ENCODE data around the gene TMEM150A.

Gene TMEM150A

DNA sequence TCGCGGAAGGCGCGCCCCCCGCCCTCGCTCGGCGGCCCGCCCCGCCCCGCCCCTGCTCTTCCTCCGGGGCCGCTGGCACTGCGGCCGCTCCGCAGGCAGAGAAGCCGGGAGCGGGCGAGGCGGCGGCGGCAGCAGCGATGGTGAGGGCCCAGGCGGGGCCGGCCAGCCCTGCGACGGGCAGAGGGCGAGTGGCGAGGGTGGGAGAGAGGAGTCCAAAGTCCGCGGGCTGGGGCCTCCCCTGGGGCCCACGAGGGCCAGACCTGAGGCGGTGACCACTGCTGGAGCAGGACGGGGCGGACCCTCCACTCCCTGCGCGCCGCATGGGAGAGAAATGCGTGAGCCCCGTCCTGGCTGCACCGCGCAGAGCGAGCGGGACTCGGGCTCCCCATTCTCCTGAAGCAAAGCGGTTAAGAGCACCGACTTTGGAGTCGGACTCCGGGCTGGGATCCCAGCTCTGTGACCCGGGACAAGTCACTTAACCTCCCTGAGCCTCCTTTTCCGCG, 18.1 kb downstream of the TMEM150A start, which contains the start of gene VAMP5:
Gene VAMP5, plus strand, starts transcription at position 78 of the 503 bp plus-strand sequence. Its CDS starts 60 bp downstream, at position 138.
- TF ChIP-seq, protein P1, sequence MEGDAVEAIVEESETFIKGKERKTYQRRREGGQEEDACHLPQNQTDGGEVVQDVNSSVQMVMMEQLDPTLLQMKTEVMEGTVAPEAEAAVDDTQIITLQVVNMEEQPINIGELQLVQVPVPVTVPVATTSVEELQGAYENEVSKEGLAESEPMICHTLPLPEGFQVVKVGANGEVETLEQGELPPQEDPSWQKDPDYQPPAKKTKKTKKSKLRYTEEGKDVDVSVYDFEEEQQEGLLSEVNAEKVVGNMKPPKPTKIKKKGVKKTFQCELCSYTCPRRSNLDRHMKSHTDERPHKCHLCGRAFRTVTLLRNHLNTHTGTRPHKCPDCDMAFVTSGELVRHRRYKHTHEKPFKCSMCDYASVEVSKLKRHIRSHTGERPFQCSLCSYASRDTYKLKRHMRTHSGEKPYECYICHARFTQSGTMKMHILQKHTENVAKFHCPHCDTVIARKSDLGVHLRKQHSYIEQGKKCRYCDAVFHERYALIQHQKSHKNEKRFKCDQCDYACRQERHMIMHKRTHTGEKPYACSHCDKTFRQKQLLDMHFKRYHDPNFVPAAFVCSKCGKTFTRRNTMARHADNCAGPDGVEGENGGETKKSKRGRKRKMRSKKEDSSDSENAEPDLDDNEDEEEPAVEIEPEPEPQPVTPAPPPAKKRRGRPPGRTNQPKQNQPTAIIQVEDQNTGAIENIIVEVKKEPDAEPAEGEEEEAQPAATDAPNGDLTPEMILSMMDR (IDR thresholded peaks at IDR 0.05; ENCODE audit: extremely low read depth, missing control alignments): no peak
- peak; percentile 88 for DNase-seq (ENCODE audit: low spot score)

DNA sequence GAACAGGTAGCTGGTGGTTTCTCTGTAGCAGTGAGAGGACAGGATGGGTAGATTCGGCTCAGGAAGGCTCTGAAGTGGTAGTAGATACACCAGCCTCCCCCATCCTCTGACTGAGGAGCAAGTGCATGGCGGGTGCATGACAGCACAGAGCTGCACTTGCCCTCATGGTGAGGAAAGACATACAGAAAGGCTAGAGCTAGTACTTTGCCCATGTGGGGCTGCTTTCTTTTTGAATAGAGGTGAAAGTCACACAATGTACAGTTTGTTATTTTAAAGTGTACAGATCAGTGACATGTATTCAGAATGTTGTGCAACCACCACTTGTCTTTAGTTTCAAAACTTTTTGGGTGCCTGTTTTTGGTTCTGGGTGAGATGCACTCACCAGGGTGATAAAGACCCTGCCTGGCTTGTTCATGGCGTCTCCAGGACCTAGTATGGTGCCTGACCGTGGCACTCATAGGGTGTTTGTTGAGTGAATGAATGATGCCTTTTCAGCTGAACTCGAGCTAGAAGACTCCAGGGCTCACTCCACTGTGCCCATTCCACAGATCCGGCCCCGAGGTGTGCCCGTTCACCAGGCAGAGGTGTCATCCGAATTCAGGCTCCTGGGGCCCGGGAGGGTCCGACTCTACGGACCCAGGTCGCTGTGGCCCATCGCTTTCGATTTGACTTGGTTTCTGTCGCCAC, 18.7 kb downstream of the TMEM150A start:
- no peak for DNase-seq (ENCODE audit: low spot score)
- TF ChIP-seq, protein P1 (IDR thresholded peaks at IDR 0.05; ENCODE audit: extremely low read depth, missing control alignments): no peak

DNA sequence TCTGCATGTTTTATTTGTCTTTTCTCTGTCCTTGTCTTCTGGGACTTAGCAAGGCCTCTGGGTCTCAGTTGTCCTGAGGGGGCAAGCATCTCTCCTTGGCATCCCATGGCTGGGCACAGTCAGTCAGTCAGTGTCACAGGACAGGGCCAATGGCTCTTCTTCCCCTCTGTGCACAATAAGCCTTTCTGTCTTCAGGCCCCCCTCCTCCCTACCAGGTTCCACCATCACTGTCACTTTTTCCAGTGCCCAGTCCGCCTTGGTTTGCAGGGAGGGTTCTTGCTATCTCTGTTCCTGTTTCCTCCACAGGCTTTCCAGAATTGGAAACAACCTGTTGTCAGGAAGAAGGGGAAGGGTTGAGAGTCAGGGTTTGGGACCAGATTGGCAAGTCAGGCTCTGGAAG, 20.0 kb downstream of the TMEM150A start:
- TF ChIP-seq, protein P1 (IDR thresholded peaks at IDR 0.05; ENCODE audit: extremely low read depth, missing control alignments): no peak
- no peak for DNase-seq (ENCODE audit: low spot score)

DNA sequence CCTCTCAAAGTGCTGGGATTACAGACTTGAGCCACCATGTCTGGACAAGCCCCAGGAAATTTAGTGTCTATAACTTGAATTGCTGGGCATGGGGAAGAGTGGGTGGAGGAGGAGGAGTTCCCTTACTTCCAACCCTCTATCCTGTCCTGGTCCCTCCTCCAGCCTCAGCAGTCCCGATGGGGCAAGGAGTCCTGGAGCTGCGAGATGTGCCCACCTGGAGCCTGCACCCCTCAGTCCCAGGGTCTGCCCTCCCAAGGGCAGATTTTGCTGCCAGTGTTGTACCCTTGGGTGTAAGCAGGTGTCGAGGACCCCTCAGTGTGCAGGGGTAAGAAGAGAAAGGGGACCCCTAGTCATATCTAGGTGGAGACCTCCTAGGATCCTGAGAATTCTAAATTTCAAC, 22.3 kb downstream of the TMEM150A start:
- no peak for DNase-seq (ENCODE audit: low spot score)
- TF ChIP-seq, protein P1 (IDR thresholded peaks at IDR 0.05; ENCODE audit: extremely low read depth, missing control alignments): no peak

DNA sequence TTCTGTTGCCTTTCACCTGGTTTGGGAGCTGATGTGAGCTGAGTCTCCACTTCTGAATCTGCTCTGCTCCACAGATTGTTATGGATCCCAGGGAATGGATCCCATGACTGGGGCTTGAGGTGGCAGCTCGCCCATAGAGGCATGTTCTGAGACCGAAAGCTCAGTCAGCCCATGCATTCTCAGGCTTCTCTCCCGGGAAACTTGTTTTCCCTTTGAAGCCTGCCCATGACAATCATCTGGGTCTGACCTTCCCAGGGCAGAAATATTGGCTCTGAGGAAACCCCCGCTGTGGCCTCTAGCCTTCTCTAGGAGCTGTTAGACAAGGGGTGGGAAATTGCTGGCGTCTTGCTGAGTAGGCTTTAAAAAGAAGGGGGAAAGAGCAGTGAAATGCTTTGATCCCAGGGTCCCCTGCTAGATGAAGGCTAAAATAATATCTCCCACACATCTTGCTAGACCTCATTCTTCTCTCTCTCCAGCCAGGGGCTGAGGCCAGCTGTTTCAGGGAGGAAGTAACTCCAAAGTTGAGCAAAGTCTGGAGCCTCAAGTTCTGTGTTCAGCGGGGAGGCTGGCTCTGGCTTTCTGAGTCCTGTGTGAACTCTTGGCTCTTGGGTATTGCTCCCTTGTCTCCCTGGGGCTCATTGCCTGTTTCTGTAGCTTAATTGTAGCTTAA, 23.1 kb downstream of the TMEM150A start:
- DNase-seq (ENCODE audit: low spot score): no peak
- TF ChIP-seq, protein P1 (IDR thresholded peaks at IDR 0.05; ENCODE audit: extremely low read depth, missing control alignments): no peak

DNA sequence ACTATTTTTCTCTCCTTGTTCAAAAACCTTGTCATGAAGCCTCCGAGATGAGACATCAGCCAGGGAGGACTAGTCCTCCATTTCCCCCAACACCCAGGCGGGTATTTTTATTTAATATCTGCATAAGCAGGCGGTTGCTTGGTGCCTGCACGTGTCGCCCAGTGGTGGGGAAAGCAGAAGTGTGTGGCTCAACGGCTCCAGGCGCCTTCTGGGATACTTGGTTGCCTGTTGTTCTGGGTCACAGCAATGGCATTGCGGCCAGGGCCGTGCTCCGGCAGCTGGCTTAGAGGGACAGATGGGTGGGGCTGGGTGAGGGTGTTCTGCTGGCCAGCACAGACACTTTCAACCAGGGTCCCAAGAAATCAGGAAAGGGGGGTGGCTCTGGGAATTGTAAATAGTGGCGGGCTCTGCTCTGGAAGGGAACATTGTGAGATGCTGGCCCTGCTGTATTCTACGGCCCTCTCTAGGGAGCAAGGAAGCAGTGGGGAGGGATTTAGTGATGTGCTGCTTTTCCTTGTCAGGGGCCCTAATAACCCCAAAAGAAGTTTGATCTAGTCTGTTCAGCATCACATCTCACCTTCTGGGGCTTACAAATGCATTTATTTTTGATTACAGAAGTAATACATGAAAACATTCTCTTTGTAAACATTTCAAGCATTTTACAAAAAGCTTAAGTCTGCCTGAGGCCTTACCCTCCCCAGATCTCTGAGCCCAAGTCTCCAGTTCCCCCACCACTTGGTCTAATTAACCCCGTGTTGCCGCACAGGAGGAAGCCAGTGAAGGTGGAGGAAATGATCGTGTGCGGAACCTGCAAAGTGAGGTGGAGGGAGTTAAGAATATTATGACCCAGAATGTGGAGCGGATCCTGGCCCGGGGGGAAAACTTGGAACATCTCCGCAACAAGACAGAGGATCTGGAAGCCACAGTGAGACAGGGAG, 24.0 kb downstream of the TMEM150A start:
- peak; percentile 58 for DNase-seq (ENCODE audit: low spot score)
- TF ChIP-seq, protein P1 (IDR thresholded peaks at IDR 0.05; ENCODE audit: extremely low read depth, missing control alignments): no peak
